GM12891 (cell line): ENCODE results near the gene PPFIA3.

Source experiments
- POLR2A ChIP-seq: IDR thresholded peaks from 2 replicates; pipeline ENCODE4 v1.6.1; 2011; ENCODE audit warnings: low read depth, low read length, control low read depth
- POLR2AphosphoS5 ChIP-seq: IDR thresholded peaks from 2 replicates; pipeline ENCODE4 v1.6.1; 2011; ENCODE audit warnings: low read depth, low read length, control low read depth
- POU2F2 ChIP-seq: IDR thresholded peaks from 2 replicates; pipeline ENCODE4 v1.6.1; 2011; ENCODE audit warnings: low read depth, mild to moderate bottlenecking, control low read depth, low read length, moderate library complexity
- TAF1 ChIP-seq: IDR thresholded peaks from 2 replicates; pipeline ENCODE4 v1.6.1; 2011; ENCODE audit warnings: low read depth, low read length, control low read depth

GRCh38 chr19:49106648-49107135 is 12.7 kb upstream of the PPFIA3 start:
- TF ChIP-seq POLR2AphosphoS5 (no peak), POLR2A (no peak), TAF1 (no peak), POU2F2 (no peak)
